H1 (cell line): ENCODE measurements around the gene CABP4. TPM values are rescaled to one million over a fixed set of nuclear protein-coding genes. Genes with fewer than 3 reads are reported as not detected.

Experiments
- CTCF ChIA-PET: fragments of 300-600 bp; sonication (Branson Sonifier 250); formaldehyde crosslinking; loops from one replicate; lab custom pipeline; 2021; ENCODE audit not compliant: partially characterized antibody; lab: Charles Lee
- POLR2A ChIA-PET: fragments of 300-600 bp; sonication (Branson Sonifier 250); formaldehyde crosslinking; loops from one replicate; lab custom pipeline; 2021; ENCODE audit warnings: inconsistent platforms; ENCODE audit not compliant: partially characterized antibody; lab: Charles Lee
- DNase-seq, 2 experiments: peaks; one replicate each; pipeline versions ENCODE4 v3.0.0 to v3.0.0-alpha.2; 2010 to 2022; ENCODE audit warnings: low spot score in 2 of 2, low read depth in 1 of 2, mixed read lengths in 1 of 2
- FAIRE-seq: peaks from 2 replicates; lab custom pipeline; 2011; peaks lifted over from hg19 to GRCh38; lab: Jason Lieb, UNC
- H2AFZ ChIP-seq: 2 replicates; pipeline ENCODE4 v1.8.1; 2012; ENCODE audit warnings: low read length, inconsistent platforms
- H2AK5ac ChIP-seq: 2 replicates; pipeline ENCODE4 v1.6.1; 2013; ENCODE audit warnings: low read depth, low read length
- H2BK120ac ChIP-seq: replicated peaks from 2 replicates; pipeline ENCODE3; 2013; ENCODE audit warnings: low read depth, low read length, inconsistent platforms
- H2BK12ac ChIP-seq: 2 replicates; pipeline ENCODE4 v1.6.1; 2013; ENCODE audit warnings: low read depth, low read length
- H2BK15ac ChIP-seq: 2 replicates; pipeline ENCODE4 v1.6.1; 2013; ENCODE audit warnings: low read length
- H2BK20ac ChIP-seq: 2 replicates; pipeline ENCODE4 v1.6.1; 2013; ENCODE audit warnings: low read length
- H2BK5ac ChIP-seq: 2 replicates; pipeline ENCODE4 v1.6.1; 2013; ENCODE audit warnings: low read depth, low read length
- H3K14ac ChIP-seq: 2 replicates; pipeline ENCODE4 v1.6.1; 2013; ENCODE audit warnings: inconsistent platforms; ENCODE audit not compliant: insufficient read length
- H3K18ac ChIP-seq: 2 replicates; pipeline ENCODE4 v1.6.1; 2013; ENCODE audit warnings: low read length; ENCODE audit errors: extremely low read depth
- H3K23ac ChIP-seq: 2 replicates; pipeline ENCODE4 v1.6.1; 2013; ENCODE audit warnings: inconsistent platforms; ENCODE audit not compliant: insufficient read length
- H3K23me2 ChIP-seq: 2 replicates; pipeline ENCODE4 v1.6.1; 2013; ENCODE audit warnings: low read depth, low read length
- H3K27ac ChIP-seq: 2 replicates; pipeline ENCODE4 v1.6.1; 2011; ENCODE audit warnings: low read depth, low read length, inconsistent platforms
- H3K27me3 ChIP-seq, 4 experiments: replicated peaks in 1 of 4; 1 replicate in 1 of 4; 2 replicates in 3 of 4; pipeline versions ENCODE4 v1.6.1 to v1.8.1; 2011 to 2013; ENCODE audit warnings: low read length in 3 of 4, mild to moderate bottlenecking in 3 of 4, inconsistent platforms in 2 of 4, mixed read lengths in 2 of 4, moderate library complexity in 1 of 4; ENCODE audit not compliant: control insufficient read depth in 3 of 4, insufficient read depth in 3 of 4; ENCODE audit errors: extremely low read depth in 1 of 4
- H3K36me3 ChIP-seq, 4 experiments: 2 replicates each; pipeline versions ENCODE4 v1.6.1 to v1.8.1; 2011 to 2013; ENCODE audit warnings: mild to moderate bottlenecking in 4 of 4, low read length in 3 of 4, moderate library complexity in 2 of 4, control low read depth in 1 of 4, inconsistent platforms in 1 of 4; ENCODE audit not compliant: insufficient read depth in 4 of 4, control insufficient read depth in 2 of 4
- H3K4ac ChIP-seq: replicated peaks from 2 replicates; pipeline ENCODE3; 2013; ENCODE audit warnings: low read length, low read depth, mixed read lengths, inconsistent platforms; ENCODE audit not compliant: insufficient read length
- H3K4me1 ChIP-seq, 4 experiments: replicated peaks in 1 of 4; 1 replicate in 1 of 4; 2 replicates in 3 of 4; pipeline versions ENCODE4 v1.6.1 to v1.8.1; 2011 to 2013; ENCODE audit warnings: low read length in 3 of 4, inconsistent platforms in 2 of 4, mixed read lengths in 1 of 4; ENCODE audit not compliant: insufficient read depth in 4 of 4, control insufficient read depth in 3 of 4
- H3K4me2 ChIP-seq, 2 experiments: 2 replicates each; pipeline versions ENCODE4 v1.6.1 to v1.8.1; 2011 to 2013; ENCODE audit warnings: low read depth in 2 of 2, low read length in 2 of 2, control low read depth in 1 of 2, inconsistent platforms in 1 of 2, mild to moderate bottlenecking in 1 of 2; ENCODE audit not compliant: insufficient read depth in 1 of 2
- H3K4me3 ChIP-seq, 4 experiments: fragments of 200-600, 300-600 bp in 1 of 4; sonication (generic), shearing (Covaris generic), sonication (Bioruptor Twin) in 1 of 4; 2 replicates each; pipeline versions ENCODE4 v1.5.1 to v1.8.1; 2011 to 2016; ENCODE audit warnings: low read length in 4 of 4, low read depth in 3 of 4, control low read depth in 2 of 4, inconsistent platforms in 2 of 4, mild to moderate bottlenecking in 2 of 4, mixed read lengths in 1 of 4, moderate library complexity in 1 of 4; ENCODE audit not compliant: insufficient read depth in 2 of 4; ENCODE audit errors: extremely low read depth in 1 of 4
- H3K56ac ChIP-seq: replicated peaks from 2 replicates; pipeline ENCODE3; 2013; ENCODE audit warnings: low read depth, mild to moderate bottlenecking, mixed read lengths, low read length, inconsistent platforms; ENCODE audit not compliant: insufficient read length
- H3K79me1 ChIP-seq: 2 replicates; pipeline ENCODE4 v1.6.1; 2013; ENCODE audit warnings: low read depth, low read length, control low read depth
- H3K79me2 ChIP-seq, 2 experiments: 2 replicates each; pipeline versions ENCODE4 v1.6.1 to v1.8.1; 2012 to 2013; ENCODE audit warnings: low read length in 2 of 2, mild to moderate bottlenecking in 2 of 2, inconsistent platforms in 1 of 2; ENCODE audit not compliant: insufficient read depth in 2 of 2, control insufficient read depth in 1 of 2
- H3K9ac ChIP-seq, 4 experiments: replicated peaks in 1 of 4; 1 replicate in 1 of 4; 2 replicates in 3 of 4; pipeline versions ENCODE4 v1.6.1 to v1.8.1; 2011 to 2013; ENCODE audit warnings: low read depth in 3 of 4, low read length in 3 of 4, control low read depth in 2 of 4, mild to moderate bottlenecking in 2 of 4, moderate library complexity in 2 of 4, inconsistent platforms in 1 of 4; ENCODE audit errors: extremely low read depth in 1 of 4
- H3K9me3 ChIP-seq, 2 experiments: 2 replicates each; pipeline versions ENCODE4 v1.6.1 to v1.8.1; 2012 to 2013; ENCODE audit warnings: mild to moderate bottlenecking in 2 of 2, moderate library complexity in 2 of 2, control low read depth in 1 of 2, inconsistent platforms in 1 of 2, low read depth in 1 of 2, low read length in 1 of 2, mixed read lengths in 1 of 2; ENCODE audit not compliant: insufficient read depth in 2 of 2
- H4K20me1 ChIP-seq, 2 experiments: replicated peaks in 1 of 2; 2 replicates each; pipeline versions ENCODE3 to v1.8.1; 2011 to 2013; ENCODE audit warnings: inconsistent platforms in 2 of 2, low read length in 2 of 2, mild to moderate bottlenecking in 1 of 2; ENCODE audit not compliant: insufficient read depth in 2 of 2, control insufficient read depth in 1 of 2
- H4K5ac ChIP-seq: 2 replicates; pipeline ENCODE4 v1.6.1; 2013; ENCODE audit warnings: low read length, low read depth, mixed read lengths, inconsistent platforms; ENCODE audit not compliant: insufficient read length
- H4K8ac ChIP-seq: 2 replicates; pipeline ENCODE4 v1.8.0; 2013; ENCODE audit warnings: mild to moderate bottlenecking, moderate library complexity, low read length, inconsistent platforms; ENCODE audit not compliant: insufficient read depth; ENCODE audit errors: extremely low read depth
- H4K91ac ChIP-seq: replicated peaks from 2 replicates; pipeline ENCODE3; 2013; ENCODE audit warnings: low read length, mixed read lengths, inconsistent platforms; ENCODE audit not compliant: insufficient read length
- EGR1 ChIP-seq: IDR thresholded peaks from 2 replicates; pipeline ENCODE4 v1.6.1; 2011; ENCODE audit warnings: low read depth, low read length, borderline replicate concordance
- KDM1A ChIP-seq: fragments of 200-600, 300-600 bp; sonication (generic); IDR thresholded peaks from 2 replicates; pipeline ENCODE4 v1.7.1; 2016; ENCODE audit warnings: mild to moderate bottlenecking, low read length, borderline replicate concordance
- NRF1 ChIP-seq: IDR thresholded peaks from 2 replicates; pipeline ENCODE4 v1.6.1; 2011; ENCODE audit warnings: mild to moderate bottlenecking, low read depth, low read length, improper control_type of control experiment
- RBBP5 ChIP-seq: IDR thresholded peaks from 2 replicates; pipeline ENCODE4 v1.7.1; 2012; ENCODE audit warnings: low read depth, mild to moderate bottlenecking, inconsistent platforms, low read length, moderate library complexity, borderline replicate concordance
- RFX5 ChIP-seq: IDR thresholded peaks from 2 replicates; pipeline ENCODE4 v1.6.1; 2011; ENCODE audit warnings: low read depth, low read length, improper control_type of control experiment, borderline replicate concordance
- RNF2 ChIP-seq: fragments of 200-900, 300-1000 bp; sonication (generic); IDR thresholded peaks from 2 replicates; pipeline ENCODE4 v1.7.1; 2016; ENCODE audit warnings: borderline replicate concordance, low read depth, mild to moderate bottlenecking, antibody characterized with exemption, low read length; ENCODE audit not compliant: poor library complexity, severe bottlenecking; ENCODE audit errors: missing control alignments
- WGBS, 2 experiments: shearing (Covaris generic) in 1 of 2; methylation state at CpG; one replicate each; pipeline versions ENCODE4 v1.1.6 to v1.1.7; 2013 to 2015; ENCODE audit warnings: low lambda C conversion rate in 2 of 2, mixed read lengths in 2 of 2, inconsistent platforms in 1 of 2, low coverage in 1 of 2, missing lambda C conversion rate in 1 of 2; ENCODE audit not compliant: insufficient replicate concordance in 2 of 2, insufficient coverage in 1 of 2, insufficient read length in 1 of 2; ENCODE audit errors: extremely low coverage in 1 of 2, missing lambda C conversion rate in 1 of 2; 5-methylcytosine and 5-hydroxymethylcytosine counted together
- polyA plus RNA-seq, 7 experiments: library from polyadenylated mRNA; depleted of rRNA in 3 of 7; stranded (reverse) in 5 of 7; unstranded in 2 of 7; fragments of >200 nt in 5 of 7; fragments of 200-250 nt in 2 of 7; gene quantifications; 1 replicate in 5 of 7; 2 replicates in 1 of 7; 4 replicates in 1 of 7; pipeline versions ENCODE4 v1.2.1 to v1.2.3, GENCODE V29; 2011 to 2013; ENCODE audit warnings: missing spikeins in 2 of 7, mixed read lengths in 2 of 7
- total RNA-seq: library from RNA; stranded (reverse); fragmentation: NEBNext Ultra II Directional; extraction: Animal tissue kit (Norgen Biotek cat#: 25700); gene quantifications from 2 replicates; pipeline ENCODE4 v1.2.1, GENCODE V29; 2021

Gene CABP4
- total and polyA plus RNA-seq, 2 of the 8 experiments (the other 6 are each of a cell fraction or from before 2014, with no cell fraction given): not detected

DNA sequence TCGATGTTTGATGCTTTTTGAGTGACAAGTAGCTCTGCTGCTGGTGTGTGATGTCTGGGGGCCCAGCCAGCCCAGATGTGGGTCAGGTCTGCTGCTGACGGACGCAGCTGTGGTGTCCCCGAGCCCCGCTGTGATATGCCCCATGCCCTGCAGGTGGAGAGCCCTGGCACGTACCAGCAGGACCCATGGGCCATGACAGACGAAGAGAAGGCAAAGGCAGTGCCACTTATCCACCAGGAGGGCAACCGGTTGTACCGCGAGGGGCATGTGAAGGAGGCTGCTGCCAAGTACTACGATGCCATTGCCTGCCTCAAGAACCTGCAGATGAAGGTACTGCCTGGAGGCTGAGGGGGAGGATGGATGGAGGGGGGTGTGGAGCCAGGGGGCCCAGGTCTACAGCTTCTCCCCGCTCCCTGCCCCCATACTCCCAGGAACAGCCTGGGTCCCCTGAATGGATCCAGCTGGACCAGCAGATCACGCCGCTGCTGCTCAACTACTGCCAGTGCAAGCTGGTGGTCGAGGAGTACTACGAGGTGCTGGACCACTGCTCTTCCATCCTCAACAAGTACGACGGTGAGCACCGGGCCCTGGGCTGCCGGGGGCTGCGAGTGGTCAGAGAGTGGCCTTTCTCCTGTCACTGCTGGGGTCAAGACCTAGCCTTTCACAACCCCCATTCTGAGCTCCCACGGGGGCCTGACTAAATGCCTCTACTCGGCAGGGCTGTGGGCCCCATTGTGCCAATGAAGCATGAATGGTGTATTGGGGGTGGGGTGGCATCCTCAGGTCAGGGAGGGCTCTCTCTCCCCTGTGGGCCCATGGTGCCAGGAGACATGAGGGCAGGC is 35.0 kb downstream of the CABP4 start:
- H3K79me2 ChIP-seq: no peaks in the 10 kb centered on the region
- no peak for TF ChIP-seq RFX5
- no peak for TF ChIP-seq EGR1
- no peak for TF ChIP-seq RNF2
- no peak for TF ChIP-seq NRF1
- TF ChIP-seq KDM1A: no peak
- no peak for TF ChIP-seq RBBP5
- 90% methylated on average over 23 of the region's 23 CpGs; no CpG with 5 or more reads in 1 of the 2 experiments for WGBS, 2 experiments
- no peak overlapping the region for H3K4ac ChIP-seq
- FAIRE-seq (no peak), DNase-seq (no peak)
- POLR2A ChIA-PET: interaction anchor here (1.0 to 2.5 kb wide), 7 partner anchors 11 to 104 kb away, joined by 3 to 9 read pairs (median 3); partner anchors contain the start of genes PITPNM1, PTPRCAP and TMEM134
- H3K27ac ChIP-seq: no peak overlapping the region
- no peaks in the 10 kb centered on the region for H3K9me3 ChIP-seq
- H2BK12ac ChIP-seq: no peak overlapping the region
- no peak overlapping the region for H3K9ac ChIP-seq
- H3K4me3 ChIP-seq: no peak overlapping the region
- H2AFZ ChIP-seq: no peak overlapping the region
- H3K36me3 ChIP-seq: peaks cover 2 to 21% (median 14%) of the 10 kb centered on the region in 4 experiments; a peak in 6 of 8 replicates
- H3K18ac ChIP-seq: no peak overlapping the region
- H3K4me1 ChIP-seq: peaks cover 0 to 8% (median 0%) of the 10 kb centered on the region in 4 experiments; a peak in 2 of 7 replicates
- H4K20me1 ChIP-seq: peaks cover 0 to 15% of the 10 kb centered on the region in 2 experiments
- no peak overlapping the region for H3K23ac ChIP-seq
- H4K91ac ChIP-seq: no peak overlapping the region
- no peak overlapping the region for H3K14ac ChIP-seq
- no peak overlapping the region for H4K8ac ChIP-seq
- H2AK5ac ChIP-seq: no peak overlapping the region
- H3K4me2 ChIP-seq: no peak overlapping the region
- no peak overlapping the region for H2BK120ac ChIP-seq
- CTCF ChIA-PET: interaction anchor here (0.7 to 2.6 kb wide), 6 partner anchors 16 to 604 kb away, joined by 3 to 7 read pairs (median 3); no protein-coding TSS in a partner anchor
- H3K79me1 ChIP-seq: no peaks in the 10 kb centered on the region
- H3K56ac ChIP-seq: no peak overlapping the region
- H4K5ac ChIP-seq: no peak overlapping the region
- no peak overlapping the region for H2BK5ac ChIP-seq
- no peak overlapping the region for H2BK20ac ChIP-seq
- H2BK15ac ChIP-seq: no peak overlapping the region
- no peaks in the 10 kb centered on the region for H3K23me2 ChIP-seq
- H3K27me3 ChIP-seq: no peaks in the 10 kb centered on the region
